Gastroesophageal sphincter (tissue), 4 donors: Measurements from ENCODE around the gene PPP3CA. TPM values are rescaled to one million over a fixed set of nuclear protein-coding genes. Genes with fewer than 3 reads are reported as not detected.

ENCODE experiments used
- ATAC-seq: fragments of 150-250 bp; one replicate; pipeline ENCODE4 v1.9.1; 2016; ENCODE audit warnings: mild to moderate bottlenecking, moderate library complexity
- H3K27ac ChIP-seq, 4 donors: fragments of 200-600 bp; sonication (generic) in 3 of 4; 1 replicate in 3 of 4; 2 replicates in 1 of 4; pipeline ENCODE4 v1.5.1; 2016 to 2019
- H3K27me3 ChIP-seq: fragments of 200-600 bp; sonication (generic); one replicate; pipeline ENCODE4 v1.5.1; 2019
- H3K36me3 ChIP-seq, 2 donors: fragments of 200-600 bp; sonication (generic); one replicate each; pipeline ENCODE4 v1.5.1; 2019; ENCODE audit warnings: control low read depth in 1 of 2
- H3K4me1 ChIP-seq, 3 donors: fragments of 200-600 bp; sonication (generic); 1 replicate in 2 of 3; 2 replicates in 1 of 3; pipeline ENCODE4 v1.5.1; 2016 to 2019; ENCODE audit warnings: control low read depth in 2 of 3
- H3K4me3 ChIP-seq, 2 donors: fragments of 200-600 bp; sonication (generic); one replicate each; pipeline ENCODE4 v1.5.1; 2019; ENCODE audit warnings: mild to moderate bottlenecking in 1 of 2, moderate library complexity in 1 of 2
- H3K9me3 ChIP-seq, 3 donors: fragments of 200-600 bp; sonication (generic); one replicate each; pipeline ENCODE4 v1.5.1; 2017 to 2019; ENCODE audit warnings: control low read depth in 2 of 3
- CTCF ChIP-seq, 4 experiments: fragments of 200-600 bp in 2 of 4; fragments of 450-650 bp in 2 of 4; sonication (generic) in 1 of 4; IDR thresholded peaks; one replicate each; pipeline ENCODE4 v1.5.1; 2017 to 2019; ENCODE audit warnings: antibody characterized with exemption in 4 of 4, mild to moderate bottlenecking in 2 of 4, moderate library complexity in 2 of 4
- EP300 ChIP-seq: sonication (generic); formaldehyde crosslinking; IDR thresholded peaks from one replicate; pipeline ENCODE4 v1.6.1; 2017; ENCODE audit warnings: antibody characterized with exemption, mild to moderate bottlenecking
- POLR2A ChIP-seq, 2 donors: fragments of 450-650 bp; IDR thresholded peaks; one replicate each; pipeline ENCODE4 v1.6.1; 2017; ENCODE audit warnings: antibody characterized with exemption in 2 of 2, mild to moderate bottlenecking in 2 of 2, moderate library complexity in 1 of 2
- POLR2AphosphoS5 ChIP-seq: sonication (generic); formaldehyde crosslinking; IDR thresholded peaks from one replicate; pipeline ENCODE4 v1.6.1; 2017; ENCODE audit warnings: antibody characterized with exemption
- WGBS, 2 donors: methylation state at CpG; one replicate each; pipeline ENCODE4 v1.1.5; 2018; ENCODE audit warnings: low coverage in 1 of 2; 5-methylcytosine and 5-hydroxymethylcytosine counted together
- total RNA-seq, 4 donors: library from RNA; depleted of rRNA; stranded (reverse); fragments of >200 nt; gene quantifications; one replicate each; pipeline ENCODE4 v1.1.0, GENCODE V29; 2016

The PPP3CA gene
- total RNA-seq, 4 donors from 2014 or later, result 21.1 to 29.2 (median 24.8) TPM

GRCh38 chr4:101078950-101079349, 268.4 kb downstream of the PPP3CA start:
- H3K4me3 ChIP-seq, result no peak overlapping the region
- 90 to 100% methylated on average over 2 of the region's 2 CpGs for WGBS, 2 donors

GRCh38 chr4:101076032-101076431, 271.3 kb downstream of the PPP3CA start:
- H3K4me3 ChIP-seq, result no peak overlapping the region
- H3K9me3 ChIP-seq, result no peaks in the 10 kb centered on the region
- H3K27ac ChIP-seq, result no peak overlapping the region
- no peaks in the 10 kb centered on the region for H3K27me3 ChIP-seq
- 89 to 90% methylated on average over 1 of the region's 1 CpG for WGBS, 2 donors
- ATAC-seq, result no peak
- peaks cover 0 to 14% of the 10 kb centered on the region in 2 donors for H3K36me3 ChIP-seq
- TF ChIP-seq POLR2A (IDR thresholded peaks at IDR 0.05), result no peak
- TF ChIP-seq EP300, result no peak
- no peak for TF ChIP-seq CTCF (IDR thresholded peaks at IDR 0.05)
- TF ChIP-seq POLR2AphosphoS5, result no peak
- H3K4me1 ChIP-seq, result peaks cover 0 to 10% (median 0%) of the 10 kb centered on the region in 3 donors

More at GRCh38 chr4:101078950-101079349, 268.4 kb downstream of the PPP3CA start:
- Histone ChIP-seq H3K27me3 (no peaks in the 10 kb centered on the region), H3K9me3 (no peaks in the 10 kb centered on the region), H3K4me1 (peaks cover 0 to 10% (median 0%) of the 10 kb centered on the region in 3 donors), H3K36me3 (peaks cover 0 to 25% of the 10 kb centered on the region in 2 donors), H3K27ac (no peak overlapping the region)
- ATAC-seq, result no peak
- TF ChIP-seq POLR2AphosphoS5, result no peak

GRCh38 chr4:101075536-101075935, 271.8 kb downstream of the PPP3CA start:
- H3K27me3 ChIP-seq, result no peaks in the 10 kb centered on the region
- H3K36me3 ChIP-seq, result peaks cover 0 to 14% of the 10 kb centered on the region in 2 donors
- ATAC-seq, result no peak
- WGBS, 2 donors, result 100% methylated on average over 1 of the region's 1 CpG
- peaks cover 0 to 10% (median 0%) of the 10 kb centered on the region in 3 donors for H3K4me1 ChIP-seq
- TF ChIP-seq POLR2A (IDR thresholded peaks at IDR 0.05) (no peak), EP300 (no peak), CTCF (IDR thresholded peaks at IDR 0.05) (no peak), POLR2AphosphoS5 (no peak)
- no peaks in the 10 kb centered on the region for H3K9me3 ChIP-seq
- no peak overlapping the region for H3K4me3 ChIP-seq
- no peak overlapping the region for H3K27ac ChIP-seq

- TF ChIP-seq POLR2A (IDR thresholded peaks at IDR 0.05), result no peak
- no peak for TF ChIP-seq EP300
- TF ChIP-seq CTCF (IDR thresholded peaks at IDR 0.05), result no peak
- no peak for TF ChIP-seq POLR2AphosphoS5
- Histone ChIP-seq H3K27me3 (no peaks in the 10 kb centered on the region), H3K27ac (no peak overlapping the region), H3K4me3 (no peak overlapping the region), H3K9me3 (no peaks in the 10 kb centered on the region), H3K36me3 (peaks cover 0 to 13% of the 10 kb centered on the region in 2 donors), H3K4me1 (peaks cover 0 to 10% (median 0%) of the 10 kb centered on the region in 3 donors)
- 95 to 100% methylated on average over 1 to 2 of the region's 2 CpGs for WGBS, 2 donors
- ATAC-seq, result no peak
These were observed 273.0 kb downstream of the PPP3CA start for GRCh38 chr4:101074326-101074725.

GRCh38 chr4:101071241-101071640, 276.1 kb downstream of the PPP3CA start:
- TF ChIP-seq POLR2AphosphoS5, result no peak
- TF ChIP-seq EP300, result no peak
- TF ChIP-seq POLR2A (IDR thresholded peaks at IDR 0.05), result no peak
- TF ChIP-seq CTCF (IDR thresholded peaks at IDR 0.05), result no peak
- 86 to 90% methylated on average over 1 of the region's 1 CpG for WGBS, 2 donors
- no peaks in the 10 kb centered on the region for H3K27me3 ChIP-seq
- H3K4me1 ChIP-seq, result no peaks in the 10 kb centered on the region
- ATAC-seq, result no peak
- H3K9me3 ChIP-seq, result no peaks in the 10 kb centered on the region
- no peak overlapping the region for H3K27ac ChIP-seq
- peaks cover 0 to 9% of the 10 kb centered on the region in 2 donors for H3K36me3 ChIP-seq
- no peak overlapping the region for H3K4me3 ChIP-seq
